ENCODE results near the gene CFAP97D2.

CFAP97D2 gene

DNA sequence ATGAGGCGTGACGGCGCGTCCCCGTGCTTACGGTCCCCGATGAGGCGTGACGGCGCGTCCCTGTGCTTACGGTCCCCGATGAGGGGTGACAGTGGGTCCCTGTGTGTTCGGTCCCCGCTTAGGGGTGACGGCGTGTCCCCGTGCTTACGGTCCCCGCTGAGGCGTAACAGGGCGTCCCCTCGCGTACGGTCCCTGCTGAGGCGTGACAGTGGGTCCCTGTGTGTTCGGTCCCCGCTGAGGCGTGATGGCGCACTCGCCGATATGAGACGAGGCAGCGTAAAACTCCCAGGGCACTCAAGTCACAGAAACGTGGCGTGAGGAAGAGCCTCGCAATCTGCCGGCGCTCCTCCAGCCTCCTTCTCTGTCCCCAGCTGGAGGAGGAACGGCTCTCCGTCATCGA, 20.9 kb downstream of the CFAP97D2 start:
- no peak for DNase-seq (ENCODE audit: low spot score)

DNA sequence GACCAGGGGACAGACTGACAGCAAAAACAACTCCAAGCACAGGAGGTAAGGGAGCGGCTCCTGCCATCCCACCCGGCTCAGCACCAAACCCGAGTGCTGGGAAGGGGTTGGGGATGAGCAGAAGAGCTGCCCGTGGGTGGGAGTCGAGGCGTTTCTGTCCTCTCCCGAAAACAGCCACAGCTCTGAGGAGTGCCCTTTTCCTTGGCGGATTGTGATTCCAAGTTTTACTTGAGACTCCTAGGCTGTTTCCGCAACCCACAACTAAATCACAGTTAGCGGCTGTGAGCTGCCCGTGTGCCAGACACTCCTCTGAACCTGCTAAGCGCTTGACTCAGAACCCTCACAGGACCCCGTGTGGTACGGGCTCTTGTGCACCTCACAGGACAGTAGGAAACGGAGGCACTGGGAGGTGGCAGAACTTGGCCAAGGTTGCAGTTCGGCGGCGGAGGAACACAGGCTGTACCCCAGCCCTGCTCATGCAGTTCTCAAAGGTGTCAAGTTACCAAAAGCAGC, 21.4 kb downstream of the CFAP97D2 start:
- no peak for DNase-seq (ENCODE audit: low spot score)

DNA sequence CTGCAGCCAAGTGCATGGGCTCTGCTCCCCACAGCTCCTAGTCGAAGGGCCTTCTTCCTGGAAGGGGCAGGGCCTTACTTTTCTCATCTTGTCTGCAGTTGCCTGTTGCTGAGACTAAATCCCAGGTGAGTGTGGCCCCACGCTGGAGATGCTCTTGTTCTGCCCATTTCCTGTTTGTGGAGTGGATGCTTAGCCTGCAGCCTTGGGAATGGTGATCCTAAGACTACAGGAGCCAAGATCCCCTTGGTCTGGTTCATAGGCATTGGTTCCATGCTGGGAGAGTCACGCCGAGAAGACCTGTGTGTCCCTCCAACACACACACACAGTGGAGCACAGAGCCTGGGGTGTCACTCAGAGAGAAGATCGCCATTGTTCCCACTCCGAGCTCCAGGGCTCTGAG, 23.5 kb downstream of the CFAP97D2 start:
- DNase-seq (ENCODE audit: low spot score): no peak

DNA sequence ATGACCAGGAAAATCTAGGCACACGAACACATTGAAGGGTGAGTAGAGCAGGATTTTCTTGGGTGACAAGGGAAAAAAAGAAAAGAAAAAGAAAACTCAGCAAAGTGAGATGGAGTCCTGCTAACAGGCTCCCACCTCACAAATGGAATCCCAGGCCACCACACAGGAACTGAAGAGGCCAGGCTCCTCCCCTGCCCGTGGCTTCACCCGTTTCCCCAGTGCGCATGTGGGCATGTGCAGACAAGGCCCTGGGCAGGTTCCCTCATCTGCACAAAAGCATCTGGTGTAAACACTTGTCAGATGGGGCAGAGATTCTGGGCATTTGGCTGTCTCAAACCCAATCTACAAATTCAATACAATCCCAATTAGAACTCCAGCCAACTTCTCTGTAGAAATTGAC, 24.5 kb downstream of the CFAP97D2 start:
- no peak for DNase-seq (ENCODE audit: low spot score)

DNA sequence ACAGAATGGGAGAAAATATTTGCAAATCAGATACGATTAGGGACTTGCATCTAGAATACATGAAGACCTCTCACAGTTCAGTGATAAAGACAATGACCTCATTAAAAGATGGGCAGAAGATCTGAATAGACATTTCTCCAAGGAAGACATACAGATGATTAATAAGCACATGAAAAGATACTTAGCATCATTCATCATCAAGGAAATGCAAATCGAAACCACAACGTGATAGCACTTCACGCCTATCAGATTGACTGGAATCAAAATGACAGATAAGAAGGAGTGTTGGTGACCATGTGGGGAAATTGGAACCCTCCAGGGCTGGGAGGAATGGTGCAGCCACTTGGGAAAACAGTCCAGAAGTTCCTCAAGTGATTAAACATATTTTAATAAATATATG, 25.8 kb downstream of the CFAP97D2 start:
- DNase-seq (ENCODE audit: low spot score): no peak

DNA sequence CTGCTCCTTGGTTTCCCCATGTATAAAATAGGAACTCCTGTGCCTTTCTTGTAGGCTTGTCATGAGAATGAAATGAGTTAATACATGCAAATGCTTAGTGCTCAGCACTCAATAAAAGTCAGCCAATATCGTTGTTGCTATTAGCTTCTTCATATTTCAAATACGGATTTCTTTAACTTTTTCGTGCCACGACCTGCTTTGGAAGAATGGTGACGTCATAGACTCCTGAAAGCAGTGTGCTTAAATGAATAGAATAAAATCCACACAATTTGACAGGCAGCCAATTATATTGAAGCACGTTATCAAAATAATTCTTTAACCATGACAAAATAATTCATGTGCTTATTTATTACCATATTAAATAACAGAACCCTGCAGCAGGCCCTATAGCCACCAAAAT, 29.1 kb downstream of the CFAP97D2 start:
- DNase-seq (ENCODE audit: low spot score): no peak

DNA sequence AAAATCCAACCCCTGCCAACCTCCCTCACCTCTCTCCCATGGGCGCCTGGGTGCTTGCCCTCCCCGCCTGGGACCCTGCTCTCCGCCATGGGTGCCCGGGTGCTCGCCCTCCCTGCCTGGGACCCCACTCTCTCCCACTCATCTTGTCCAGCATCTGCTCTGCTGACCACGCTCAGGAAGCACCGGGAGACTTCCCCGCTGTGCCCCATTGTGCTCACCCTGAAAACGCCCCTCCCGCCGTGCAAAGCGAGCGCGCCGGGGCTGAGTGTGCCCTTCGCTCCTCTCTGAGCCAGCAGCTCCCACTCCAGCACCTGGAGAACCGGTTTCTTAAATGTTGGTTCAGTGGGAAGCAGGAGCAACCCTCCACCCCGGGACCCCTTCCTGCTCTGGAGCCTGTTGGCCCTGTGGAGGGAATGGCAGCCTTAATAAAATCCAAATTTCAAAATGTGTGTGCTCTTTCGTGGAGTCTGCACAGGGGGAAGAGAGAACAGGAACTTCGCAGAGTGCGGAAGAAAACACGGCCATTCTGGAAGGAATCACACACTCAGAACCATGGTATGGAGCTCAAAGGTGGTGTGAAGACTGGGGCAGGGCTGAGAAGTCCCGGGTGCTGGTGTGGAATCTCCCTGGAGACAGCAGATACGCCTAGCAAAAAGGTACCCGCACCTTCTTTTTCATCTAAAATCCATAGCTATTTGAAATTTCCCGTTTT, 32.5 kb downstream of the CFAP97D2 start:
- no peak for DNase-seq (ENCODE audit: low spot score)

DNA sequence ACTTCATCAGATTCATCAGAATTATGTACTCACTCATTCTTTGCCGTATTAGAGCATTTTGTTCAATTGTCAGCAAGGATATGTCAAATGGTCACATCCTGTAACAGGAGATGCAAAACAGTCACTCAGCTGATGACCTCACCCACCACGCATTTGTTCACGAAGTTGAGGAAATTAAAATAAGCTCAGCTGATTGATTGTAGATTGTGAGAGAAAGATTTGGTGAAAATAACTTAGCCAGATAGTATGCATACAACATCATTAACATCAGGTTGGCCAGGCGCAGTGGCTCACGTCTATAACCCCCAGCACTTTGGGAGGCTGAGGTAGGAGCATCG, 33.1 kb downstream of the CFAP97D2 start:
- no peak for DNase-seq (ENCODE audit: low spot score)

DNA sequence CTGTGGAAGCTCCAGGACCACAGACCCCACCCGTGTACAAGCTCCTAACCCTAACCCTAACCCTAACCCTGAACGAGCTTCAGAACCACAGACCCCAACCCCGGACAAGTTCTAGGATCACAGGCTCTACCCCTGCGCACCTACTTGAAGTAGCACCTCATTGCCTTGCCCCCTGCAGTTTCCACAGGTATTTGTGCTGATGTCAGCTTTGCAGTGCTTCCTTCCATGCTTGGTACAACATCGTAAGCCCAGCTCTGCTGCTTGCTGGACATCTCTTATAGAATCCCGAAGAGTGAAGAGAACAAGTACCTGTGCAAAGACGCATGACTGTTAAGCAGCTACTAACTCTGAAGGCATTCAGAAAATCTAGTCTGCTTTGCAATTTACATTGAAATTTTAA, 34.9 kb downstream of the CFAP97D2 start:
- no peak for DNase-seq (ENCODE audit: low spot score)

DNA sequence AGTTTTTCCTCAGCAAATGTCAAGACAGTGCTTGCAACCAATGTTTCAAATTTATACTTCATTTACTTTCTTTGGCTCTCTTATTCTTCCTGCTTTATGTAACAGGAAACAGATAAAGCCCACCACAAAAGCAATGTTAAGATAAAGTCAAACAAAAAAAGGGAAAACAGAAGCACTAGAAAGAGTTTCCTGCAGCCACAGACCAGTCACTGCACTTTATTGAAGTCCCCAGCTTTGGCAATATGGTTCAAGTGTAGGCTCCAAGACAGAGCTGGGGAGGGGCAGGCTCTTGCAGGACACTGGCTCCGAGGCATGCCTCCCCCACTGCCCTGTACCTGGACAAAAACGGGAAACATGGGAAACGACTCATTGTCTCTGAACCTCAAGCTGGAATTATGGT, 40.3 kb downstream of the CFAP97D2 start:
- no peak for DNase-seq (ENCODE audit: low spot score)

DNA sequence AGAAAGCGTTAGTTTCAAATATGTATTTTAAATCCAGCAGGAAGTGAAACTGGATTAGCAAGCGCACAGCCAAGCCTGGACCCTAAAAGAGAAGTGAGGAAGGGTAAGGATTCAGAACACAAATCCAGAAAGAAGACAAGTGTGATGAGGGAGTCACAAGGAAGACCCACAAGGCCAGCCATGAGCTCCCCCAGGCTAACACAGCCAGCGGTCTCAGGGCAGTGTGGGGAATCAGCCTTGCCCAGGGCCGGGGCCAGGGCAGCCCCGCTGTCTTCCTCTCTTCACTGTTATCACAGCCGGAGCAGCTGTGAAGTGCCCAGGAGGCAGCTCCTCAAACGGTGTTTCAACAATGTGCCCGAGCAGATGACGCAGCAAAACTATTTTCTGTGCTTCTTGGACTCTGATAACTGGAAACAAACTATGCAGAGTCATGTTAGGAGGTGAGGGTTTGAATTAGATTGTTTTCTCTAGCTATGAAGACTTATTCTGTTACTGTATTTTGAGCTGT, 43.5 kb downstream of the CFAP97D2 start:
- DNase-seq (ENCODE audit: low spot score): no peak

DNA sequence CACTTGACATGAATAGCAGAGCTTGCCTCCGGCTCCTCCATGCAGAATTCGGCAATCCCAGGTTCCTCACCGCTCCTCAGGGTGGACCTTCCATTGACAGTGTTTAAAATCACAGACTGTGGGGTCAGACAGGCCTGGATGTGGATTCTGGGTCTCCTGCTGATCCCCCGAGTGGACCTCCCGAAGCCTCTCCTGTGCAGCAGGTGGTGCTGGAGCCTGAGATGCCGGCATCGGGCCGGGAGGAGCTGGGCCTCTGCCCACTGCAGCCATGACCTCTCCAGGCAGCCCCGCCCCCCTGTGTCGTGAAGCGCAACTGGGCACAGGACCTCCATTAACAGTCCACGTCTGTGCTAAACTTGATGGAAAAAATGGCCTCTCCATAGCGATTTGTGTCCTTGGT, 45.1 kb downstream of the CFAP97D2 start:
- DNase-seq (ENCODE audit: low spot score): no peak

DNA sequence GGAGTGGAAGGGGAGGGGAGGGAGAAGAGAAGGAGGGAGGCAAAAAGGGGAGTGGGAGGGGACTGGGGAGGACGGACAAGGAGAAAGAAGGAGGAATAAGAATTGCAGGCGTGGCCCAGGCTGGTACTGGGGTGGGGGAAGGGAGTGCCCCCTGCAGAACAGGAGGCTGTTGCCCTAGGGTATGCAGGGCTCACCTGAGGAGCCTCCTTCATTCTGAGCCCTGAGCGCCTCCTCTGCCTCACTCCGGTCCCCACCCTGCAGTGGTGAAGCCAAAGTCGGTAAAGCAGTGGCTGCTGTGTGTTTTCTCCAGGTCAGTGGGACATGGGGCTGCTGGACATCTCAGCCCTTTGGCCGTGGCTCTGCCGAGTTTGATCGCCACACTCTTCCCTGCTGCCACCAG, 46.6 kb downstream of the CFAP97D2 start:
- peak; percentile 1 for DNase-seq (ENCODE audit: low spot score)

DNA sequence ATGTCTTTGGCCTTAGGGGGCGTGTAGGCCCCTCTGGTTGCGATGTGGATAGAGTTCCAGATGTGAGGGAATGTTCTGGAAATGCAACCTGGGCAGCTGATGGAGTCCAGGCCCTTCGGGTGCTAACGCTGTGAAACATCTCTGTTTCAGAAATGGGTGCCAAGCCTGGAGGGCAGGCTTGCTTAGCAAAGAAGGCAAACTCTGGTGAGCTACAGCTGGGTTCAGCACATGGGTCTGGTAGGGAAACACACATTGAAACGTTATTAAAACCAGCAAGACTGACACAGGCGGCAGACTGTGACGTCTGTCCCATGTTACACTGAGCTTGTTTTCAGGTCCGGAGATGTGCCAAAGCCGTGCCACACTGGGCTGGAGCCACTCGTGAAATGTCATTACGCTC, 47.0 kb downstream of the CFAP97D2 start:
- DNase-seq (ENCODE audit: low spot score): peak; percentile 2

DNA sequence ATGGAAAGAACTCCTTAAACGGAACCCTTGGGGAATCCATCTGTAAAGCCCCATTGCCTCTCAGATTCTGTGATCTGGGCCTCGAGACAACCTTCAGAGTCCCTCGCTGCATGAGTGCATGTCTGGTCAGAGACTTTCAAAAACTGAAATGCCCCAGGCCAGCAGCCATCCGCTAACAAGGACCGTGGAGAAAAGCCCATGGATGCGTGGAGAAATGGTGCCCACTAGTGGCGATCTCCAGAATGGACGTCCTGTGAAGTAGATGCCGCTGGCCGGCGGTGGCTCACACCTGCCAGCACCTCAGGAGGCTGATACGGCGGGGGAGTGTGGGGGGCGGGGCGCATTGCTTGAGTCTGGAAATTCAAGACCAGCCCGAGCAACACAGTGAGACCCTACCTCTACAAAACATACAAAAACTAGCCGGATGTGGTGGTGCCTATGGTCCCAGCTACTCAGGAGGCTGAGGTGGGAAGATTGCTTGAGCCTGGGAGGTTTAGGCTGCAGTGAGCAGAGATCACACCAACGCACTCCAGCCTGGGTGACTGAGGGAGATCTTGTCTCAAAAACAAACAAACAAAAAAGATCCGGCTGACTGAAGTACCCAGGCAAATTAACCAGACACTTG, 47.8 kb downstream of the CFAP97D2 start:
- DNase-seq (ENCODE audit: low spot score): peak; percentile 86

DNA sequence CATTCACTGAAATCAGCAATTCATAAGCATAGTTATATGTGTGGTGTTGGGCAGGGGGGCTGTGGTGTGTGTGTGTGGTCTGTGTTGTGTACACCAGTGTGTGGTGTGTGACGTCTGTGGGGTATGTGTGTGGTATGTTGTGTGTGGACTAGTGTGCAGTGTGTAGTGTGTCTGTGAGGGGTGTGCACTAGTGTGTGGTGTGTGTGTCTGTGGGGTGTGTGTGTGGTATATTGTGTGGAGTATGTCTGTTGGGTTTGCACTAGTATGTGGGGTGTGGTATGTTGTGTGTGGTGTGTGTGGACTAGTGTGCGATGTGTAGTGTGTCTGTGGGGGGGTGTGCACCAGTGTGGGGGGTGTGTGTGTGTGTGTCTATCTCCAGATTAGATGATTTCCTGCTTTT, 48.5 kb downstream of the CFAP97D2 start:
- no peak for DNase-seq (ENCODE audit: low spot score)

DNA sequence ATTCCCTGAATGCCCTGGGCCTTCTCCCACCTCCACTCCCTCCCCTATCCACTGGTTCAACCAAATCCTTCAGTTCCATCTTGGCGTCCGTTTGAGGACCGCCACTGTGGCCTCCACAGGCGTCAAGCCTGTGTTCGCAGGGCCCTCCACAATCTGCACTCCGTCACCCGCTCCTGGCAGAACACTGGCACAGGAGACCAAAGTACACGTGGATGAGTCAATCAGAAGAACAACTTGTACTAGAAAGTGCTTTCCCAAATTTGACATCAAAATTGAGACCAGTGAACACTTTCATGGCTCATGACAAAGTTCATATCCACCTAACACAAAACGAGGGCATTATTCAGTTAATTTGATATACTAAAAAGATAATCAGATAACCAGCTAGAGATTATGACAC, 49.1 kb downstream of the CFAP97D2 start:
- no peak for DNase-seq (ENCODE audit: low spot score)

DNA sequence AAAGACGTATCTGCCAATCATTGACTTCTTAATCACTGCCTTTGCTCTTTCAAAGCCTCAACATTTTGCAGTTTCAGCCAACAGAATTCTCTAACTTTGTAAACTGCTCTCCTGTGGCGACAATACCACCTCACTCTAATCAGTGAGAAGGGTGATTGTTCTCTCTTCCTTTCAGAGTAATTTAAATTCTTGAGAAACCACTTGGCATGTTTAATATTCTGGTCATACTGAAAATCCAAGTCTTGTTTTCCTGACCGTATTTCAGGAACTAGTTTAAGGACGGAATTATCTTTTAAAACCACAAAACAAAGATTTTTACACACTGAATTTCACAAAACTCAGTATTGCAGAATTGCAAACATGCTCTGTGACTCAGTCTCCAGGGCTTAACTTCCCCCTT, 50.4 kb downstream of the CFAP97D2 start:
- no peak for DNase-seq (ENCODE audit: low spot score)

DNA sequence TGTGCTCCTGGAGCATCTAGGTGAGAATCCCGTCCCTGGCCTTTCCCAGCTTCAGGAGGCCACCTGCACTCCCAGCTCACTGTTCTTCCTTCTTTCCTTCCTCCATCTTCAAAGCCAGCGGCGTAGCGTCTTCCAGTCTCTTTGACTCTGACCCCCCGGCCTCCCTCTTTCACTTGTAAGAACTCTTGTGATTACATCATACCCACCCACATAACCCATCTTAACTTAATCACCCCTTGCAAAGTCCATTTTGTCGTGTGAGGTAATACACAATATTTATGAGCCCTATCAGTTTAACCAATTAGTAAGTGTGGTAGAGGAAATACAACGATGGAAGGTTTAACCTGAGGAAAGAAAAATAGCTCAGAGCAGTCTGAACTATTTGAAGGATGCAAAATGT, 51.1 kb downstream of the CFAP97D2 start:
- no peak for DNase-seq (ENCODE audit: low spot score)

DNA sequence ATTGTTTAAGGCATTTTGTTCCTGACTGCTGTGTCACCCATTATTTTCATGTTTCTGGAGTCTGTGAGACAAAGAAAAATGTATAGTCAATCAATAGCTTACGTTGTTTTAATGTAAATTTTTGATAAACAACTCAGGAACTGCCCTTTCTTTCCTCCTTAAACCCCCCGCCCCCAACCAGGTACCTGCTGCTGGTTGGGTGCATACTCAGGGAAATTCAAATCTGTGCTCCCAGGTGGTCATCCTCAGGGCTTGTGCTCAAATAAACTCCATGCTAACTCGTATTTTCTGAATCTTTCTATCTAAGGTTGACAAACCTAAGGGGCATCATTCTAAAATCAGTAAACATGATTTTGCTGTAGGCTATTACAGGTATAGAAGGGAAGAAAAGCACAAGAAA, 51.5 kb downstream of the CFAP97D2 start:
- no peak for DNase-seq (ENCODE audit: low spot score)

DNA sequence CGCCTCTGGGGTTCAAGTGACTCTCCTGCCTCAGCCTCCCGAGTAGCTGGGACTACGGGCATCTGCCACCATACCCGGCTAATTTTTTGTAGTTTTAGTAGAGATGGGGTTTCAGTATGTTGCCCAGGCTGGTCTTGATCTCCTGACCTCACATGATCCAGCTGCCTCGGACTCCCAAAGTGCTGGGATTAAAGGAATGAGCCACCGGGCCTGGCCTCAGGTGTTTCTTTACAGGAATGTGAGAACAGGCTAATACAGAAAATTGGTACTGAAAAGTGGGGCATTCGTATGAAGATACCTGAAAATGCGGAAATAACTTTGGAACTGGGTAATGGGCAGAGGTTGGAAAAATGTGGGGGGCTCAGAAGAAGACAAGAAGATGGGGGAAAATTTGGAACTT, 52.8 kb downstream of the CFAP97D2 start:
- no peak for DNase-seq (ENCODE audit: low spot score)

DNA sequence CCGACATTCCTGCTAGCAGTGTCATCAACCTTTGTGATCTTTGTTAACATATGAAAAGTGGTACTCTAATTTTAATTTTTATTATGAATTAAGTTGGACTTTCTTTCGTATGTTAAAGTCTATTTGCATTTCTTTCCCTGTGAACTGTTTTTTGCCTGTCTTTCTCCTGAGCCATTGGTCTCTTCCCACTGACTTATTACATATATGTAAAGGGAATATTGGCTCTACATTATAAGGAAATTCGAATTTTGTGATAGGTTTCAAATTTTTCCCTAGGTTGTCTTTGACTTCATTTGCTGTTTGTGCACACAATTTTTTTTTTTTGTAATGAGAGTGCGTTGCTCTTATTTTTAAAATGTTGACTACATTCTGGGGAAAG, 55.2 kb downstream of the CFAP97D2 start:
- no peak for DNase-seq (ENCODE audit: low spot score)

DNA sequence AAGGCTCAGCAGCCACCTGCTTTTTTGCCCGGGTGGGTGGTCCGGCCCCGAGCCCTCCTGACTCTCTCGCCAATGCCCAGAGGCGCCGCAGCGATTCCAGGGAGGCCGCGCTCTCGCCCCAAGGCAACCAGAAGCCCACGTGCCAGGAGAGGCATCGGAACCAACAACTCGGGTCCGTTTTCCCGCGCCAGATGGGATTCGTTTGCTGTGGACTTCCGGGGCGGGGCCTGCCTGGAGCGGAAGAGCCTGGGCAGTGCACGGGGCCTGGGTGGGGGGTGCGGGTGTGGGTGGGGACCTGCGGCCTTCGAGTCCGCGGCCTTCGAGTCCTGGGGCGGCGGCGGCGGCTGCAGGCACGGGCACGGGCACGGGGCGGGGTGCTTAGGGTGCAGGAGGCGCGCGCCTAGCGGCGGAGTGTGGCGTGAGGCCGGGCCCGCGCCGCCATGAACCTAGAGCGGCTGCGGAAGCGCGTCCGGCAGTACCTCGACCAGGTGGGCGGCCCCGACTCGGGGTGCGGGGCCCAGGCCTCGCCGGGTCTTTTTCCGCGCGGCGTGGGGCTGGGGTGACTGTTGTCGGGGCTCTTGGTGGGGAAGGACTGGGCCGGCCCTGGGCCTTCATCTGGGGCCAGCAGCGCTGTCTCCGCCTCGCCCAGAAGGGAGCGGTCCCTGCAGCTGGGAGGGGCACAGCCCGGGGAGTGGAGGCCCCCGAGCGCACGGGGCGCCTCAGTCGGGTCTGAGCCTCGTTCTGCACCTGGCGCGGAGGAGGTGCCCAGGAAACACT, 55.8 kb downstream of the CFAP97D2 start, which contains the start of gene CDC16:
TSS of gene CDC16 (plus strand) at position 253 of the 777 bp plus-strand sequence. CDS start at position 441, 188 bp downstream.
- DNase-seq (ENCODE audit: low spot score): peak; percentile 93
